GM12801 (cell line): ENCODE results near the gene TBX19.

Experiments used
- CTCF ChIP-seq: IDR thresholded peaks from one replicate; pipeline ENCODE4 v1.5.1; 2011; ENCODE audit warnings: control low read depth; ENCODE audit not compliant: insufficient read length; ENCODE audit errors: extremely low read depth

TBX19 gene

GRCh38 chr1:168281603-168282325, 1.1 kb downstream of the TBX19 start:
- no peak for TF ChIP-seq CTCF

GRCh38 chr1:168285521-168285790, 4.8 kb downstream of the TBX19 start:
- TF ChIP-seq CTCF, result no peak

- TF ChIP-seq CTCF, result no peak
Observed at GRCh38 chr1:168285971-168286927, 5.6 kb downstream of the TBX19 start.

GRCh38 chr1:168287237-168287664, 6.6 kb downstream of the TBX19 start:
- TF ChIP-seq CTCF, result no peak

GRCh38 chr1:168288311-168289052, 7.8 kb downstream of the TBX19 start:
- no peak for TF ChIP-seq CTCF

GRCh38 chr1:168291222-168291837, 10.7 kb downstream of the TBX19 start:
- TF ChIP-seq CTCF, result no peak

- no peak for TF ChIP-seq CTCF
Observed at GRCh38 chr1:168293356-168293755, 12.7 kb downstream of the TBX19 start.
